ENCODE data around the gene EID3. TPM values are rescaled to one million over a fixed set of nuclear protein-coding genes. Genes with fewer than 3 reads are reported as not detected.

The EID3 gene
- total RNA-seq, 1 donor from 2014 or later: 5.6 TPM

DNA sequence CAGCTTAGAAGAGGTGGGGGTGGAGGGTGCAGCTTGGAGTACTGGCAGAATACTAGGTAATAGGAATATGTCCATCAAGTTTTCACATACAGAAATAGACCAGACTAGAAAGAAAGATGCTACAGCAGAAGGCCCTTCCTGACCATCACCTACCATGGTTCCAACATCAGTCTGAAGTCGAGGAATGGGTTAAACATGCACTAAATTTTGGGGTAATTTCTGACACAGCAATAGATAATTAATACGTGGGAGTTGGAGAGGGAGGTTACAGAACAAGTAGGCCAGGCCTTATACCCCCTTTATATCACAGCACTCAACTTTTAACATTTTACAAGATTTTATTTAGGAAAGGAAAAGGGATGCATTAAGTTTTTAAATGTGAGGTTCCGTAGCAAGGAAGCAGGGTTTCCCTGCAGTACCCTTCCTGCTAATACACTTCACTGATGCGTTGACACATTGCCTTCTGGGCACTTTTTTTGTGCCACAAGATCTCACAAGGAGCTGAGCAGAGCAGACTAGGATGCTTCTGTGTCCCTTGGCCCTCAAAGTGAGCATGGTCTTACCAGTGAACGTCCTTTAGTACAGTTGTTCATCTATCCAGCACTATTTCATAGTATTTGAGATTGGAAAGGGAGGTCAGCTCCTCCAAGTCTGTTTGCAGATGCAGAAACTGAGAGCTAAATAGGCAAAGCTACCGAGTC is 50.8 kb downstream of the EID3 start:
- Mint-ChIP-seq H3K9me3 (peaks cover 2% of the 10 kb centered on the region), H3K4me3 (no peak overlapping the region), H3K4me1 (no peaks in the 10 kb centered on the region), H3K27me3 (ENCODE audit: low read depth) (no peaks in the 10 kb centered on the region), H3K36me3 (peaks cover 12% of the 10 kb centered on the region), H3K27ac (no peak overlapping the region)
- TF ChIP-seq, protein P1, sequence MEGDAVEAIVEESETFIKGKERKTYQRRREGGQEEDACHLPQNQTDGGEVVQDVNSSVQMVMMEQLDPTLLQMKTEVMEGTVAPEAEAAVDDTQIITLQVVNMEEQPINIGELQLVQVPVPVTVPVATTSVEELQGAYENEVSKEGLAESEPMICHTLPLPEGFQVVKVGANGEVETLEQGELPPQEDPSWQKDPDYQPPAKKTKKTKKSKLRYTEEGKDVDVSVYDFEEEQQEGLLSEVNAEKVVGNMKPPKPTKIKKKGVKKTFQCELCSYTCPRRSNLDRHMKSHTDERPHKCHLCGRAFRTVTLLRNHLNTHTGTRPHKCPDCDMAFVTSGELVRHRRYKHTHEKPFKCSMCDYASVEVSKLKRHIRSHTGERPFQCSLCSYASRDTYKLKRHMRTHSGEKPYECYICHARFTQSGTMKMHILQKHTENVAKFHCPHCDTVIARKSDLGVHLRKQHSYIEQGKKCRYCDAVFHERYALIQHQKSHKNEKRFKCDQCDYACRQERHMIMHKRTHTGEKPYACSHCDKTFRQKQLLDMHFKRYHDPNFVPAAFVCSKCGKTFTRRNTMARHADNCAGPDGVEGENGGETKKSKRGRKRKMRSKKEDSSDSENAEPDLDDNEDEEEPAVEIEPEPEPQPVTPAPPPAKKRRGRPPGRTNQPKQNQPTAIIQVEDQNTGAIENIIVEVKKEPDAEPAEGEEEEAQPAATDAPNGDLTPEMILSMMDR (IDR thresholded peaks at IDR 0.05; ENCODE audit: unreplicated experiment): no peak
- DNase-seq (ENCODE audit: low spot score in 2 of 2, unreplicated experiment in 2 of 2): no peak

Other genes with a start within 250 kb of the EID3 start
- 11.4 to 14.8 TPM (median 13.8 TPM) in 3 replicates for gene HCFC2, start 239.2 kb upstream of the EID3 start, total RNA-seq
- gene NFYB, start 165.5 kb upstream of the EID3 start, total RNA-seq: 36.0 to 40.2 TPM (median 36.7 TPM) in 3 replicates
- 74.7 to 84.6 TPM (median 76.1 TPM) in 3 replicates for gene TXNRD1, start 88.0 kb upstream of the EID3 start, total RNA-seq
- 9.0 to 15.0 TPM (median 12.1 TPM) in 3 replicates for gene CHST11, start 153.2 kb downstream of the EID3 start, total RNA-seq